KMS-11 (cell line): ENCODE measurements around the gene ASAH2.

ENCODE experiments used
- H2AFZ ChIP-seq: fragments of 200-600 bp; sonication (generic); 2 replicates; pipeline ENCODE4 v1.6.1; 2016; ENCODE audit warnings: antibody characterized with exemption, mixed run types, low read depth
- H3K27ac ChIP-seq: fragments of 200-600 bp; sonication (generic); 2 replicates; pipeline ENCODE4 v1.6.1; 2016; ENCODE audit warnings: mild to moderate bottlenecking, mixed run types
- H3K27me3 ChIP-seq: fragments of 200-600 bp; sonication (generic); 2 replicates; pipeline ENCODE4 v1.6.1; 2017; ENCODE audit warnings: mild to moderate bottlenecking, low read depth, mixed run types, moderate library complexity; ENCODE audit not compliant: insufficient read depth
- H3K36me3 ChIP-seq: fragments of 200-600 bp; sonication (generic); 2 replicates; pipeline ENCODE4 v1.6.1; 2017; ENCODE audit warnings: mild to moderate bottlenecking, mixed run types; ENCODE audit not compliant: insufficient read depth
- H3K4me1 ChIP-seq: fragments of 200-600 bp; sonication (generic); 2 replicates; pipeline ENCODE4 v1.6.1; 2016; ENCODE audit warnings: mild to moderate bottlenecking, low read depth, mixed run types; ENCODE audit not compliant: poor library complexity, severe bottlenecking
- H3K4me2 ChIP-seq: fragments of 200-600 bp; sonication (generic); 2 replicates; pipeline ENCODE4 v1.7.0; 2016; ENCODE audit warnings: mild to moderate bottlenecking, mixed run types
- H3K4me3 ChIP-seq: fragments of 200-600 bp; sonication (generic); IDR thresholded peaks from 2 replicates; pipeline ENCODE4 v1.6.1; 2017; ENCODE audit warnings: low read depth, low read length, mixed read lengths; ENCODE audit not compliant: insufficient read depth
- H3K79me2 ChIP-seq: fragments of 200-600 bp; sonication (generic); 2 replicates; pipeline ENCODE4 v1.6.1; 2016; ENCODE audit warnings: low read depth, mixed run types; ENCODE audit not compliant: insufficient read depth
- H3K9ac ChIP-seq: fragments of 200-600 bp; sonication (generic); 2 replicates; pipeline ENCODE4 v1.6.1; 2016; ENCODE audit warnings: mild to moderate bottlenecking, mixed run types
- H4K20me1 ChIP-seq: fragments of 200-600 bp; sonication (generic); 2 replicates; pipeline ENCODE4 v1.6.1; 2016; ENCODE audit warnings: mild to moderate bottlenecking, mixed run types; ENCODE audit not compliant: insufficient read depth
- TF ChIP-seq, protein P1 (sequence below): fragments of 200-600 bp; sonication (generic); conservative IDR thresholded peaks from 2 replicates; pipeline ENCODE4 v1.6.1; 2017; ENCODE audit warnings: low read depth, mild to moderate bottlenecking, antibody characterized with exemption, low read length, moderate library complexity, mixed read lengths

Gene ASAH2

DNA sequence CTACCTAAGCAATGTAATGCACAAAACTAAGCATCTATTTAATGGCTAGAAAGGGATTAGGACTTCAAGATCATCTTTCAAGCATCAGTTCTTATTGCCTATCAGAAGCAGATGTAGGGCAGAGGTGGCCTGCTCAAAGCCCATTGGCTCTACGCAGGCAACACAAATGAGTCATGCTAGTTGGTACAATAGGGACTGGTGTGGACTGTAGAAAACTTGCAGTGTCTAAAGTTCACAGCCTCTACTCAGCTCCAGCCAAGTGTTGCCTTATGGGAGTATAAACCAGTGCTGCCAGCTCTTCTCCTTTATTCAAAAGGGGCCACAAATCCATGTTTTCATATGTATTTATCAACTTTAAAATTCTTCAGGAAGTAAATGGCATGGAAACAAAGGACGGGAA, 31.7 kb downstream of the ASAH2 start:
- TF ChIP-seq, protein P1, sequence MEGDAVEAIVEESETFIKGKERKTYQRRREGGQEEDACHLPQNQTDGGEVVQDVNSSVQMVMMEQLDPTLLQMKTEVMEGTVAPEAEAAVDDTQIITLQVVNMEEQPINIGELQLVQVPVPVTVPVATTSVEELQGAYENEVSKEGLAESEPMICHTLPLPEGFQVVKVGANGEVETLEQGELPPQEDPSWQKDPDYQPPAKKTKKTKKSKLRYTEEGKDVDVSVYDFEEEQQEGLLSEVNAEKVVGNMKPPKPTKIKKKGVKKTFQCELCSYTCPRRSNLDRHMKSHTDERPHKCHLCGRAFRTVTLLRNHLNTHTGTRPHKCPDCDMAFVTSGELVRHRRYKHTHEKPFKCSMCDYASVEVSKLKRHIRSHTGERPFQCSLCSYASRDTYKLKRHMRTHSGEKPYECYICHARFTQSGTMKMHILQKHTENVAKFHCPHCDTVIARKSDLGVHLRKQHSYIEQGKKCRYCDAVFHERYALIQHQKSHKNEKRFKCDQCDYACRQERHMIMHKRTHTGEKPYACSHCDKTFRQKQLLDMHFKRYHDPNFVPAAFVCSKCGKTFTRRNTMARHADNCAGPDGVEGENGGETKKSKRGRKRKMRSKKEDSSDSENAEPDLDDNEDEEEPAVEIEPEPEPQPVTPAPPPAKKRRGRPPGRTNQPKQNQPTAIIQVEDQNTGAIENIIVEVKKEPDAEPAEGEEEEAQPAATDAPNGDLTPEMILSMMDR: no peak
- no peaks in the 10 kb centered on the region for H3K4me1 ChIP-seq
- H3K27me3 ChIP-seq: no peaks in the 10 kb centered on the region
- no peak overlapping the region for H3K9ac ChIP-seq
- no peaks in the 10 kb centered on the region for H4K20me1 ChIP-seq
- H3K4me2 ChIP-seq: no peak overlapping the region
- H2AFZ ChIP-seq: no peak overlapping the region
- no peak overlapping the region for H3K4me3 ChIP-seq
- H3K36me3 ChIP-seq: no peaks in the 10 kb centered on the region
- no peaks in the 10 kb centered on the region for H3K79me2 ChIP-seq
- H3K27ac ChIP-seq: no peak overlapping the region

DNA sequence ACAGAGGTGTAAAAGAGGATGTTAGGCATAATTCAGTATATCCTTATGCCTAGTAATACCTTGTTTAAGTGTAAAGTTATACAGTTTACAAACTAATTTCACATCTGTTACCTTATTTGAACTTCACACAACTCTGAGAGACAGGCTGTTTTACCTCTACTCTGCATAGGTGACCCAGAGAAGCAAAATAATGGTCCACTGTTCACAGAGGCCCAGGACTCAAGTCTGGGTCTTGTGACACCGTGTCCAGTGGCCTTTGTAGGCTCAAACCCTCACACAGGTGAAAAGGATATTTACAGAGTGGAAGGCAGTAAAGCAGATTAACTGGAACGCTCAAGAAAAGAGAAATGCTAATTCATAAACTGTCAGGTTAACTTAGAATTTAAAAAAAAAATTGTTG, 32.1 kb downstream of the ASAH2 start:
- H3K36me3 ChIP-seq: no peaks in the 10 kb centered on the region
- H3K9ac ChIP-seq: no peak overlapping the region
- no peaks in the 10 kb centered on the region for H4K20me1 ChIP-seq
- H3K4me1 ChIP-seq: no peaks in the 10 kb centered on the region
- H3K4me3 ChIP-seq: no peak overlapping the region
- H3K27ac ChIP-seq: no peak overlapping the region
- H3K27me3 ChIP-seq: no peaks in the 10 kb centered on the region
- no peak overlapping the region for H2AFZ ChIP-seq
- no peaks in the 10 kb centered on the region for H3K79me2 ChIP-seq
- TF ChIP-seq, protein P1: no peak
- H3K4me2 ChIP-seq: no peak overlapping the region

DNA sequence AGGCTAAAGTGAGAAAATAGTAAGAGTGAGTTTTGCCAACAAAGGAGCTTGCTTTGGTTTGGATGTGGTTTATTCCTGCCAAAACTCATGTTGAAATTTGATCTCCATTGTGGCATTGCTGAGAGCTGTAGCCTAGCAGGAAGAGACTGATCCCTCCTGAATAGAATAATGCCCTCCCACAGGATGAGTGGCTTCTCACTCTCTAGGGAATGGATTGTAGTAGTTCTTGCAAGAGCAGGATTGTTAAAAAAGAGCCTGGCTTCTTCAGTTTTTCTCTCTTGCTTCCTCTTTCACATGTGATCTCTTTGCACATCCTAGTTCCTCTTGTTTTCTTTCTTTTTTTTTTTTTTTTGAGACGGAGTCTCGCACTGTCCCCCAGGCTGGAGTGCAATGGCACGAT, 34.4 kb downstream of the ASAH2 start:
- H3K36me3 ChIP-seq: no peaks in the 10 kb centered on the region
- H3K4me3 ChIP-seq: no peak overlapping the region
- no peak overlapping the region for H2AFZ ChIP-seq
- no peak overlapping the region for H3K27ac ChIP-seq
- H4K20me1 ChIP-seq: no peaks in the 10 kb centered on the region
- H3K9ac ChIP-seq: no peak overlapping the region
- no peaks in the 10 kb centered on the region for H3K79me2 ChIP-seq
- H3K27me3 ChIP-seq: no peaks in the 10 kb centered on the region
- no peaks in the 10 kb centered on the region for H3K4me1 ChIP-seq
- TF ChIP-seq, protein P1: no peak
- no peak overlapping the region for H3K4me2 ChIP-seq

GRCh38 chr10:50216418-50216817, 34.9 kb downstream of the ASAH2 start:
- Histone ChIP-seq H3K27me3 (no peaks in the 10 kb centered on the region), H3K4me3 (no peak overlapping the region), H3K36me3 (no peaks in the 10 kb centered on the region), H3K9ac (no peak overlapping the region), H3K4me2 (no peak overlapping the region), H4K20me1 (no peaks in the 10 kb centered on the region), H2AFZ (no peak overlapping the region), H3K4me1 (peaks cover 2% of the 10 kb centered on the region), H3K79me2 (no peaks in the 10 kb centered on the region), H3K27ac (no peak overlapping the region)
- TF ChIP-seq, protein P1: no peak
